GM19238 (cell line): ENCODE measurements around the gene PTPN7.
"Not testable (repeated sequence)": the region's sequence is repeated elsewhere in the genome, so short reads cannot be mapped to it uniquely, and the experiment has no call there.

Experiments
- DNase-seq: peaks from one replicate; pipeline ENCODE4 v3.0.0; 2011; ENCODE audit warnings: low spot score; ENCODE audit not compliant: insufficient read length

PTPN7 gene

DNA sequence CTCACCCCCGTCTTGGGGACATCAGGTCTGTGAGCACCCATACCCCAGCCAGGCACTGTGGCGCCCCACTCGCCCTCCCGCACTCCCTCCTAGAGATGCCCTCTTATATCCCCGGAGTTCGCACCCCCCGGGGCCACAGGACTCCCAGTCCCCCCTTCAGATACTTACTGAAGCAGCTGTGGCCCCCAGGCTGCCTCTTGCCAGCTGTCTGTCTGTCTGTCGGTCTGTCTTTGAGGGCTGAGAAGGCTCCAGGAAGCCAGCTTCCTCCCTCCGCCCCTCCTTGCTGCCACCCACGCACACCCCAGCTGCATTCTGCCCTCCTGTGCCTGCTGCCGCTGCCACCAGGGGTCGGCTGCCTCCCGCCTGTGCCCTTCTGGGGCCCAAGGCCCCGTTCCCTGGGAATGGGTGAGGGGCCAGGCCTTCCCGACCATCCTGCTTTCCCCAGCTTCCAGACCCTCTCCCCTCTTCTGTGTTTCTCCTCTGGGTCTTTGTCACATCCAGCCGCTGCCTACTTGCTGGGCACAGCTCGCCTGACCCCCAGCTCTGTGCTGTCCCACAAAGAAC lies at the start of gene PTPN7:
PTPN7 (minus strand) TSS at position 226 of the 564 bp plus-strand sequence. CDS start 1,200 bp downstream, outside the sequence.
- peak; percentile 78 for DNase-seq

DNA sequence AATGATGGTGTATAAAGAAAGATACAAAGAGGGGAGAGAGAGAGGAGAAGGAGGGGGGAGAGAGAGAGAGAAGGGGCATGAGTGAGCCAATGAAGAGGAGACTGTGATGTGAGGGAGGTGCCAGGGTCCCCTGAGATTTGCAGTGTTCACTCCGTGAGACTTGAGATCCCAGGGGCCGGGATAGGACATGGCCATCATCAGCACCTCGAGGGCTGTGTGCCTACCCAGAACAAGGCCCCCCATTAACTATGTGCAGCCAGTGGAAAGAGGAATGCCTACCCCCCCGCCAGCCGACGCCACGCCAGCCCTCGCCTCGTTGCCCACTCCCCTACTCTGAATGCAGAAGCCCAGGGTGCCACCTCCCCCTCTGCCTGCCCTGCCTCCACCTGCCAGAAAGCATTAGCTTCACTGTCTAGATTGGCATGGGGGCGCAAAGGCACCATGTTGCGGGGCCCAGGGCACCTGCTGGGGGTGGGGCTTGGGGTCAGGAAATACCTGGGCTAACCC lies 48.0 kb upstream of the PTPN7 start:
- no peak for DNase-seq

DNA sequence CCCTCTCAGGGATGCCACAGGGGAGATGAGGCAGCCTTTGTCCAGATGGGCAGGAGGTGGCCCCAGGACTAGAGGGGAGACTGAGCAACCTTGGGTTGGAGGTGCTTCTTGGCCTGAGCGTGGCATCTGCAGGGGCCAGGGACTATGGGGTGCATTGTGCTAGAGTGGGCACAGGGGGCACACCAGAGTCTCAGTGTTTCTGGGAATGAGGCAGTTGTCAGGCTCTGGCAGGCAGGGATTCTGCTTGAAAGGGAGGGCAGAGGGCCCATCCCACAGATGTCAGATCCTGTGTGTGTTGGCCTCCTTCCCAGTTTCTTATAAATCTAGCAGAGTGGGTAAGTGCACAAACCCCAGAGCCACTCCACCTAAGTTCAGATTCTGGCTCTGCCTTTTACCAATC lies 46.9 kb upstream of the PTPN7 start:
- no peak for DNase-seq

DNA sequence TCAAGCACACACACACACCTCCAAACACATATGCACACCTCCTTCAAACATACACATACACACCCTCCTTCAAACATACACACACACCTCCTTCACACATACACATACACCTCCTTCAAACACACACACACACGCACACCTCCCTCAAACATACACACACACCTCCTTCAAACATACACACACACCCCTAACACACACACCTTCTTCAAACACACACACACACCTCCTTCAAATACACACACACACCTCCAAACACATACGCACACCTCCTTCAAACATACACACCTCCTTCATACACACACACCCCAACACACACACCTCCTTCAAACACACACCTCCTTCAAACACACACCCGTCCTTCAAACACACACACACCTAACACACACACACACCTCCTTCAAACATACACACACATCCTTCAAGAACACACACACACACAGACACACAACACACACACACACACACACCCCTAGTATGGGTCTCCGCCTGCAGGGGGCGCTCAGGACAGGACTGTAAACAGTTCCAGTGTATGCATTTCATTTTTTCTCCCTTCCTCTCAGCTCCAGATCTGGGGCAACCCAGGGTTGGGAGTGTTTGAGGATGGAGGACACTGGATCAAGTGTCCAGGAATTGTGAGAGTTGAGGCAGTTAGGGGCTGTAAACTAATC lies 45.3 kb upstream of the PTPN7 start:
- DNase-seq = no peak

DNA sequence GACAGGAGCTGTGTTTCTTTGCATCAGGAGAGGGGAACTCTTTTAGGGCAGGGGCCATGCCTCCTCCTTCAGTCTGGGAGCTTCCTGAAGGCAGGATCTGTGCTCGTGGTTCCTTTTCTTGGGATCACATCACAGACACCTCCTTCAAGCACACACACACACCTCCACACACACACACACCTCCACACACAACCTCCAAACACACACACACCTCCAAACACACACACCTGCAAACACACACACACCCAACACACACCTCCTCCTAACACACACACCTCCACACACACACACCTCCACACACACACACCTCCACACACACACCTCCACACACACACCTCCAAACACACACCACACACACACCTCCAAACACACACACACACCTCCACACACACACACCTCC lies 43.7 kb upstream of the PTPN7 start:
- no peak for DNase-seq

DNA sequence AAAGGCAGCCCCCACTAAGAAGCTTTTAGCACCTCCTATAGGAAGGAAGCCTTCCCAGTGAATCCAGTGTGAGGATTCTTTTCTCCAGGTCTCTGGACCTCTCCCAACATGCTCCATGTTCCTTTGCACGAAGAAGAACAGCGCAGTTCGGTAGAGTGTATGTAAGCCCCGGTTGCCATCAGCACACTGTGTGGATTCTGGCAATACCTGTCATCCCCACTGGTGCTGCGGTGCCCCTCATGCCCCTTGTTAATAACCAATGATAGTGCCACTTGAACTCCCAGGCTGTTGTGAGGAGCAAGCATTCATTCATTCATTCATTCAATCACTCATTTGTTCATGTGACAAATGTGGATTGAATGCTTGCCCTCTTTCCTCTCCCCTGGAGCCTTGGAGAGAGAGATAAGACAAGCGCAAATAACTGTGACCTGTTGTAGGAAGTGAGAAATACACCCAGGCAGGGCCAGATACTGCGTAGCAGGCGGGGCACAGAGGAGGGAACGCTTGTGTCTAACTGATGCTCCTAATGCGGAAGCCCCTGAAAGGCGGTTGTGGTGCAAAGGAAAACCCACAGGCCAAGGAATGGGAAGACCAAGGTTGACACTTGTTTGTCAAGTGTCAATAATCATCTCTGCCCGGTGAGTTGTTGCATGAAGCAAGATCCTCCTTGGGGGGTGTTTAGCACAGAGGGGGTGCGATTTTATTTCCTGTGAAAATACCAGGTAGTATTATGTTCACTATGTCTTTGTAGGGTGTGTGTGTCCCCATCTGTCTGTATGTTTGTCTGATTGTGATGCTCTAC lies 43.0 kb upstream of the PTPN7 start:
- DNase-seq = no peak

DNA sequence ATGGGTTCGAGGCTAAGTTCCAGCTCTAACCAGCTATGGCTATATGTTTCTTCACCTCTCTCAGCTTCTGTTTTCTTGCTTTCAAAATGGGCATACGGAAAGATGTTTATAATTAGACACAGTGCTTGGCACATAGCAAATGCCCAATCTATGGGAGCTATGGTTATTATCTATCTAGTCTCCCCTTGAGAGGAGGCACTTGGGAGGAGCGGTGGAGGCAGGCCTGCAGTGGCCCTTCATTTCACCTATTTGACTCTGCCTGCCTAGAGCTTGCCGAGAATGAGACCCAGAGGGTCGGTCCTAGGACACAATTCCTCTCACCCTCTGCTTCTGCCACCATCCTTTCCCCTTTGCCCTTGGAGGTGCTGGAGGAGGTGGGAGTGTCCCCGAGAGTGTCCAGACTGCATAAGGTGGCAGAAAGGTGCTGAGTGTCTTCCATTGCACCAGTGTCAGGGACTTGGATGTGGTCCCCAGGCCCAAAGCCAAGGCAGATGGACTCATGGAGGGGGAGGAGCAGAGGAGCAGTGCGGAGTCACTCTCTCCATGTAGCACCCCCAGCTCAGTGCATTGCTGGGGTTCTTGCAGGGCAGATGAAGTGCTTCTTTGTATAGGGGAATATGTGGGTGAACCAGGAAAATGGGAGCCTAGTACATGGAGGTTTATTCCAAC lies 42.2 kb upstream of the PTPN7 start:
- no peak for DNase-seq

DNA sequence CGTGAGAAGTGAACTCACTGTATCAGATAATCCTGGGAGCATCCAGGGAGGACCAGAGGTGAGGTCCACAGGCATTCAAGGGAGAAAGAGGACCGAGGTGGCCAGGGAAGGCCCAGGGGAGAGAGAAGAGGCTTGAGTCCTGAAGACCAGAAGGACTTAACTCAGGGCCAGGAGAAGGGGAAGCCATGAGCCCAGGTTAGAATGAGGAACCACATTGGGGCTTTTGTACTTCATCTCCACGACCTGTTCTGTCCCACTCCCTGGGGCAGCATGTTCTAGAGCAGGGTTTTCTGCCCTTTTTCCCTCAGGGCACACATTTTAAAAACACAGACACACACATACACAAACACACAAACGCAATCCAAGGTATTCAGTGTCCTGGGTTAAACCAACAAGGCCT lies 41.6 kb upstream of the PTPN7 start:
- DNase-seq = no peak

DNA sequence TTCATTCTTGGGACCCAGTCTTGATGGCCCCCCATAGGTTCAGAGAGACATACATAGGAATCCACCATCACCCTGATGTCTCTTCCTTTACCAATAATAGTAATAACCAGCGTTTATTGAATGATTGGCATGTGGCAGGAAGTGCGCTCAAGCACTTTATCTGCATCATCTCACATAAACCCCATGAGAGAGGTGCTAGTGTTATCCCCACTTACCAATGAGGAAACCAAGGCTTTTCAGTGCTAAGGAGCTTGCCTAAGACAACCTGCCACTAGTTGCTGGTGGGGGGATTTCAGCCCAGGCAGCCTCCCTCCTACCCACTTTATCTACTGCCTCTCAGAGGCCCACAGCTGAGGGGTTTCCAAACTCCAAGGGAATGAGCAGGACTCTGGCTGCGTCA lies 40.9 kb upstream of the PTPN7 start:
- DNase-seq = no peak

DNA sequence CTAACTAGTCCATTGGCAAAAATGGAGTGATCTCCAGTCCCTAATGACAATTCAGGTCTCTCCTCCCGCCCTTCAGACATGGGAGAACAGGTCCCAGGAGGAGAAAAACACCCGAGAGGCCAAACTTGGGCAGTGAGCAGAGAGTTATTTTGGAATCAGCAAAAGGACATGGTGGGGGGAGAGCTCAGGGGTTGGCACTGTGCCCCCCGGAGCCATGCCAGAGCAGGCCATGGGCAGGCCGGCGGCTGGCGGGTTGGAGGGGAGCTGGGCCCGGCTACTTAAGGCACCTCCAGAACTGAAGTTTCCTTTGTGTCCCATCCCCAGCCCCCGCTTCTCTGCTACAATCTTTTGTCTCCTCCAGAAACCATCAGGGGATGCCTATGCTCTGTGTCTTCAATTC lies 40.3 kb upstream of the PTPN7 start:
- DNase-seq = no peak

DNA sequence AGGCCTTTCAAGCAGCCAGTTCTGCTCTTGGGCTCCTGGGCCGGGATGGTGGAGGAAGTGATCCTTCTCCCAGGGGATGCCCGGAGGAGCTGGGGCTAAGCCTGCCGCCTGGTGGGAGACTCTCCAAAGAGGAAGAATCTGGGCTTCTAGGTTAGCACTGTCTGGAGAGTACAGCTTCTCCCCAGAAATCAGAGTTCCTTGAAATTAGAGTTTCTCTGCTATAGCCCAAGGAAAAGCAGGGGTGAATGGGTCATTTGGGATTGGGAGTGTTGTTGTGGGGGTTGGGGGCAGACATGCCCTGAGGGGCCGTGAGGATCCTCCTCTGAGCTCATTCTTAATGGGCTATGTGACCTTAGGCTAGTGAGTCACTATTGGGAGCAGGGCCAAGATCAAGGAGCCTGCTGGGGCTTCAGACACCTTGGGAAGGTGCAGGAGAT lies 39.7 kb upstream of the PTPN7 start:
- DNase-seq = no peak

DNA sequence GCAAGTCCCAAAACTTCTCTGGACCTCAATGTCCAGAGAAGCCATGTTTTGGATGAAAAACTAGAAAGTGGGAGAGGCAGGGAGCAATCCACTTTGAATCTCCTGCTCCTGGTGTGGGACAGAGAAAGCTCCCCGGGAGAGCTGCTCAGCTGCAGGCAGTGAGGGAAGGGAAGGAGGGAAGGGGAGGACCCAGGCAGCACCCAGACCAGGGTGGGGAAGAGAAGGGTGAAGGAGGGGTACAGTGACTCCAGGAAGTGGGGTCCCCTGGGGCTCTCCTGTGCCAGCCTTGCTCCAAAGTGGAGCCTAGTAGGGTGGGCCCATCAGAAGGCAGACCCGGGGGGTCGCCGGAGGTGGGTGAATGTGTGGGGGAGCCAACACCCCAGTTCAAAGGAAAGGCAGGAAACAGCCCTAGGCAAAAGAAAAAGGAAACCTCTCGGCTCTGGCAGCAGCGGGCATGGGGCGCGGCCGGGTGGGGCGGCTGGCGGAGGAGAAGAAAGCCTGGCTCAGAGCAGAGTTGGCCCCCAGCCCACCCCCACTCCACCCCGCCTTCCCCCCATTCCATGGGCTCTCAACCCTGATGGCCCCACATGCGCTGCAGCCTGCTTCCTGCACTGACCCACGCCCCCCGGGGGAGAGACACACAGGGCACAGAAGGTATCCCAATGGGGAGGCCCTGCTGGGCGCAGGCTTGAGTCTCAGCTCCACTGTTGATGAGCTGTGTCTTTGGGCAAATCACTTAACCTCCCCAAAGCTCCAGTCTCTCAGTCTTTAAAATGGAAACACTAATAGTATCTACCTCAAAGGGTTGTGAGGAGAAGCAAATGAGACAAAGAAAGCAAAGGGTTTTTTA lies 38.9 kb upstream of the PTPN7 start:
- no peak for DNase-seq

DNA sequence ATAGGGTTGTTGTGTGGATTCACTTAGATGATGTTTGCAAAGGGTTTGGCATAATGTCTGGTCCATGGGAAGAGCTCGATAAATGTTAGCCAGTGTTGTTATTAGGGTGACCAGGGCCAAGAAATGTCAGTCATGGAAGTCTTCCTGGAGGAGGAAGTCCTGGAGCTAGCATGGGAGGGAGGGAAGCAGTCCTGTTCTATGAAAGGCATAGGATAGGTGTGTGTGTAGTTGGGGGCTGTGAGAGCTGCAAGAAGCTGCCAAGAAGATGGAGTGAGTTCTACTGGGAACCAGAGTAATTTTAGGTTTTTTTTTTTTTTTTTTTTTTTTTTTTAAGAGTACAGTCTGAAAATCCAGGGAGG lies 37.9 kb upstream of the PTPN7 start:
- no peak for DNase-seq

DNA sequence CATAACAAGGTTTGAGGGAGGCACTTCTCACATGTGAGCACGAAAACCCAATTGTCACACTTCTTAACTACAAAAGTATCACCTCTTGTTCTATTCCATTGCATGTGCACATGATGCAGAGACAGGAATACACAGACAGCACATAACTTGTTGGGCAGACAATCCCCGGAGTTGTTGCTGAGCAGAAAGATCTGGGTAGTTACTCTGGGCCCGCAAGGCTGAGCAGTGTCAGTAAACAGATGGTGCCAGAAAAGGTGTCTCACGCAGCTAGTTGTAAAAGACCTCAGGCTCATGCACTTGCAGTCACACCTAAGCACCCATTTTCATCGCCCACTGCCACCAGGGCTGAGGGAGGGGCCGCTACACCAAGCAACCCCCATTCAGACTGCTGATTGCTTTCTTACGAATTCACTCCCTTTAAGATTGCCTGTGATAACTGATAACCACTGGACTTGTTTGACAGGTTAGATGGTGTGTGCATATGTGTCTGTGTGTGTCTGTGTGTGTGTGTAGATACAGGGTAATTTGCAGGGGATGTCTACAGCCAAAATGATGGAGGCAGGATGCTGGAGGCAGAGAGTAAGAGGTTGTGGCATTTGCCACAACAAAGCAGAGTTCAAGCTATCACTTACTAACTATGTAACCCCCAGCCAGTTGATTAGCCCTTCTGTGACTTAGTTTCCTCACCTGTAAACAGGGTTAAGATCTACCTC lies 37.4 kb upstream of the PTPN7 start:
- no peak for DNase-seq

DNA sequence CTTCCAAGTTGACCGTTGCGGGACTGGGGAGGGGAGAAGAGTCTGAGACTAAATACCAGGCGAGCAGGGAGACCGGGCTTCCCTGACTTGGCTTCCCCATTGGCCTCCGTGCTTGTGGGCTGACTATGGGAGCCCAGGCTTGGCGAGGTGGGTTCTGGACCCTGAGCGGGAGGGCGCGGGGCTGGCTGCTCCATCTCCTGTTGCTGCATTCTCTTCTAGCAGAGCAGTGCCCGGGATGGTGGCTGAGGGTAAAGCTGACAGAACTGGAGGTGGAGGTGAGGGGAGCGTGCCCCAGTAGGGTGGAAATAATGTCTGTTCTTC lies 33.9 kb upstream of the PTPN7 start:
- DNase-seq = no peak

DNA sequence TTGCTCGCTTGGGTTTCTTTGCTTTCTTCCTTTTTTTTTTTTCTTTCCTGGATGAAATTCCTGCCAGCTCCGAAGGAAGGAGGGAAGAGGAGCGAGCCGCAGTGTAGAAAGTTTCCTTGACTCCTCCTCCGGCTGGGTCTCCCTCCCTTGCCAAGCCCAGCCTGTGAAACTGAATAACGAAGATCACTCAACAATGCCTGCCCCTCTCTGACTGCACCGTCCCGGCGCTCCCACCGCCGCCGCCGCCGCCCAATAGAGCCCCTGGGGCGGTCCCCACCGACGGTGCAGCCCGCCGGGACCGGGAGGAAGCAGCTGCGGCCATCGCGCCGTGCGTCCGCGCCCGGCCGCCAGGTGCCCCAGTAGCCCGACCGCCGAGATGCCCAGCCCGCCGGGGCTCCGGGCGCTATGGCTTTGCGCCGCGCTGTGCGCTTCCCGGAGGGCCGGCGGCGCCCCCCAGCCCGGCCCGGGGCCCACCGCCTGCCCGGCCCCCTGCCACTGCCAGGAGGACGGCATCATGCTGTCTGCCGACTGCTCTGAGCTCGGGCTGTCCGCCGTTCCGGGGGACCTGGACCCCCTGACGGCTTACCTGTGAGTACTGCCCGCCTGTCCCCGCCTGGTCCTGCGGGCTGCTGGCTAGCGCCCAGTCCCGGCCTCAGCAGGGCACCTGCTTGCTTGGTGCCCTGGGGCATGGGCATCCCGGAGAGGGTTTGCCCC lies 33.4 kb upstream of the PTPN7 start, which contains the start of gene LGR6:
LGR6 (plus strand) TSS at position 186 of the 714 bp plus-strand sequence; CDS start at position 377, 191 bp downstream.
- DNase-seq = no peak

DNA sequence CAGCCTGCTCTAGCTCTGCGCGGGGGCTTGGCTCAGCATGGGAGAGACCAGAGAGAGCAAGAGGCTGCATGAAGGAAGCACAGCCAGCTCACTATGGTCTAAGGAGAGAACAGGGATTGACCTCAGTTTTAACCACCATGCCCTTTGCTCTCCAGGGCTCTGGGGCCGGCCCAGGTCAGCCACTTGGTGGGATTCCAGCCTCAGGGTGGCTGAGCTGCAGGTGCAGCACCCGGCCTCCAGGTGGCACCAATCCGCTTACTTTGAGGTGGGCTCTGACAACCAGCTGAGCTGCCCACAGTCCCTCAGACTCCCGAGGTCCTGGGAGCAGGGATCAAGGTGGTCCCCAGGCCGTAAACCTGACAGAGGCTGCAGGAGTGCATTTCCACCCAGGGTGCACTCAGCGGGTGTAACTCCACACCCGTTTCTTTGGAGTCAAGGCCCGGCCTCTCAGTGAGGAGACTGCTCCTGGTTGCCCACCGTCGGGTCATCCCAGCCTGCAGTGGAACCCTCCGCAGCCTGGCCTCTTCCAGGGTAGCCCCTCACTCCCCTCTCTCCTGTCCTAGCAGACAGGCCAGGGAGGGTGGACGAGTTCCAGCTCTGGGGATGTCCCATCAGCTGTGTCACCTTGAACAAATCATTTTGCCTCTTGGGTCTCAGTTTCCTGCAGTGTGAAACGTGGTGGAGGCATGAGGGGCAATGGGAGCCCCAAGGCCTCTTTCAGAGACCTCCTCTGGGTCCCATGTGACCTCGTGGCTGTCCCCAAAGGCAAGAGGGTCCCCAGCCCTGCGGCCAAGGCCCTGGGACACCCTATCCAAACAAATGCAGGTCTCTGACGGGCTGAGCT lies 32.6 kb upstream of the PTPN7 start:
- peak; percentile 60 for DNase-seq

DNA sequence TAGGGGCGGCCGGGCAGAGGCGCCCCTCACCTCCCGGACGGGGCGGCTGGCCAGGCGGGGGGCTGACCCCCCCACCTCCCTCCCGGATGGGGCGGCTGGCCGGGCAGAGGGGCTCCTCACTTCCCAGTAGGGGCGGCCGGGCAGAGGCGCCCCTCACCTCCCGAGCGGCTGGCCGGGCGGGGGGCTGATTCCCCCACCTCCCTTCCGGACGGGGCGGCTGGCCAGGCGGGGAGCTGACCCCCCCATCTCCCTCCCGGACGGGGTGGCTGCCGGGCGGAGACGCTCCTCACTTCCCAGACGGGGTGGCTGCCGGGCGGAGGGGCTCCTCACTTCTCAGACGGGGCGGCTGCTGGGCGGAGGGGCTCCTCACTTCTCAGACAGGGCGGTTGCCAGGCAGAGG lies 31.0 kb upstream of the PTPN7 start:
- DNase-seq = not testable (repeated sequence)
